DND-41 (cell line): Measurements from ENCODE around the gene CBX5.

Experiments used
- CTCF ChIP-seq: IDR thresholded peaks from 2 replicates; pipeline ENCODE4 v1.5.1; 2012; ENCODE audit warnings: borderline replicate concordance, low read length, moderate library complexity, mild to moderate bottlenecking; ENCODE audit not compliant: poor library complexity, severe bottlenecking; ENCODE audit errors: extremely low read depth
- EZH2 ChIP-seq: IDR thresholded peaks from 3 replicates; pipeline ENCODE4 v1.6.1; 2012; ENCODE audit warnings: borderline replicate concordance, low read depth, mild to moderate bottlenecking, moderate library complexity, low read length, inconsistent platforms; ENCODE audit not compliant: severe bottlenecking

DNA sequence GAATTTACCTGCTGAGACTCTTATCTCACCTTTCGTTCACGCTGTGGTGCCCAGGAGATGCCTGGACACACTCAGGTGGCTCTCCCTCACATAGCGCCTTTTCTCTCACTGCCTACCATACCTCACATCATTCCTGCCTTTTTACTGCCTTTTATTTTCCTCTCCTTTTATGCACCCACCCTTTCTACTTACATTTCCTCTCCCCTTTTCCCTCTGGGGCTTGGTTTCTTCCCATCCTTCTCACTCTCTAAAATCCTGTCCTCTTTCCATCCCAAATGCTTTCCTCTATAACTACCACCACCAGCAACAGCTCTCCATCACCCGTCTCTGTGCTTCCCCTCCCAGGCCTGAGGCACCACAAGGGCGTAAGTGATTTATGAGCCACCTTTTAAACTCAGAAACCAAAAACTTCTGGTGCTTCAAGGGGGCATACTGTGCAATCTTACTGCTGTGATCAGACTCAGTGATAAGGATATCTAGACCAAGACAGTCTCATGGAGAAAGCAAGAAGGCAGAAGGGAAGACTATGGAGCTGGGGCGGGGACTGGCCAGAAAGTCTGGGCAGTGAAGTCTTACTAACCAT is 58.4 kb downstream of the CBX5 start:
- TF ChIP-seq CTCF = no peak
- TF ChIP-seq EZH2 = no peak
